GM12801 (cell line): ENCODE results near the gene GSTO1.

Experiments used
- TF ChIP-seq, protein P1 (sequence below): IDR thresholded peaks from one replicate; pipeline ENCODE4 v1.5.1; 2011; ENCODE audit warnings: control low read depth; ENCODE audit not compliant: insufficient read length; ENCODE audit errors: extremely low read depth

Gene GSTO1

GRCh38 chr10:104309980-104310978 is 55.6 kb downstream of the GSTO1 start:
- TF ChIP-seq, protein P1, sequence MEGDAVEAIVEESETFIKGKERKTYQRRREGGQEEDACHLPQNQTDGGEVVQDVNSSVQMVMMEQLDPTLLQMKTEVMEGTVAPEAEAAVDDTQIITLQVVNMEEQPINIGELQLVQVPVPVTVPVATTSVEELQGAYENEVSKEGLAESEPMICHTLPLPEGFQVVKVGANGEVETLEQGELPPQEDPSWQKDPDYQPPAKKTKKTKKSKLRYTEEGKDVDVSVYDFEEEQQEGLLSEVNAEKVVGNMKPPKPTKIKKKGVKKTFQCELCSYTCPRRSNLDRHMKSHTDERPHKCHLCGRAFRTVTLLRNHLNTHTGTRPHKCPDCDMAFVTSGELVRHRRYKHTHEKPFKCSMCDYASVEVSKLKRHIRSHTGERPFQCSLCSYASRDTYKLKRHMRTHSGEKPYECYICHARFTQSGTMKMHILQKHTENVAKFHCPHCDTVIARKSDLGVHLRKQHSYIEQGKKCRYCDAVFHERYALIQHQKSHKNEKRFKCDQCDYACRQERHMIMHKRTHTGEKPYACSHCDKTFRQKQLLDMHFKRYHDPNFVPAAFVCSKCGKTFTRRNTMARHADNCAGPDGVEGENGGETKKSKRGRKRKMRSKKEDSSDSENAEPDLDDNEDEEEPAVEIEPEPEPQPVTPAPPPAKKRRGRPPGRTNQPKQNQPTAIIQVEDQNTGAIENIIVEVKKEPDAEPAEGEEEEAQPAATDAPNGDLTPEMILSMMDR = no peak

DNA sequence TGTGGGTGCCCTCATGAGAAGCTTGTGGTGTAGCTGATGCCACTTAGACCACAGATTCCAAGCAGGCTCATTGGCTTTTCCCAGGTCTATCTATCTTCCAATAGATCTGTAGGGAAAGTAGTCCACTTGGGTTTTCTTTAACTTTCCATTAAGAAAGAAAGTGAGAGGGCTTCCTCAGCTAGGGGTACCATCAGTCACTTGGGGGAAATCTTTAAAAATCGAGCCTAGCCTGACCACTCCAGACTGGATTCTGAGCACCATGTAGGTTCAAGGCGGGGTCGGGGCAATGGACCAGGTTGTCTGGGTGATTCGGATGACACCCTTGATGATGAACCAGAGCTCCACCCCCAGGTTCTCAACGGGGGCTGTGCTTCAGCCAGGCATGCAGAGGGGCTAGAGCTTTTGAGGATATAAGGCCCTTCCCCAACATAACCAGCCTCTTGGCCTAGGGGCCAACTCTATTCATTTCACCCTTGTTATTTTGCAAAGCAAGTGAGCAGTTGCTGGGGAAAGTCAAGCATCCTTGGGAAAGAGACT is 56.6 kb downstream of the GSTO1 start:
- TF ChIP-seq, protein P1 = no peak

- TF ChIP-seq, protein P1 = no peak
These were observed 60.1 kb downstream of the GSTO1 start for GRCh38 chr10:104314591-104315485.

DNA sequence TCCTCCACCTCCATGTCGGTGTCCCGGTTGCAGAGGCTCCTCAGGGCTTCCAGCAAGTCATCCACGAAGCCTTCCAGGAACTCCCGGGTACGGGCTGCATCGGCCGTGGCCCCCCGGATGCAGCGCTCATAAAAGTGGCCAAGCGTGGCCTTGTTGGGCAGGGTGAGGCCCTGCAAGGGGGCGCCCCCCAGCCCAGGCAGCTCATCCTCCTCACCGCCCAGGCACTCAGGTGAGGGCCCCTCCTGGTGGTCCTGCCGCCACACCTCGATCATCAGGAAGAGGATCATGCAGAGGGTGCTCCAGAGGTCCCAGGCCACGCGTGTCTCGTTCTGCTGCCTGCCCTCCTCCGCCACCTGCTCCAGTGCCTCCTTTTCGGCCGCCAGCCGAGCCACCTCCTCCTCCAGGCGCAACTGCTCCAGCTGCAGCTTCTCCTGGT is 60.8 kb downstream of the GSTO1 start:
- TF ChIP-seq, protein P1 = no peak

GRCh38 chr10:104316321-104317099 is 61.8 kb downstream of the GSTO1 start:
- TF ChIP-seq, protein P1 = no peak
